BE2C (cell line): ENCODE data around the gene MTARC1. TPM values are rescaled to one million over a fixed set of nuclear protein-coding genes. Genes with fewer than 3 reads are reported as not detected.

Experiments used
- DNase-seq: peaks from one replicate; pipeline ENCODE4 v3.0.0-alpha.2; 2020
- H3K27me3 ChIP-seq: fragments of 250-450 bp; sonication (Bioruptor Pico); 2 replicates; pipeline ENCODE4 v1.5.1; 2020; ENCODE audit warnings: mild to moderate bottlenecking
- H3K36me3 ChIP-seq: fragments of 250-450 bp; sonication (Bioruptor Pico); 2 replicates; pipeline ENCODE4 v1.5.1; 2020; ENCODE audit warnings: mild to moderate bottlenecking
- H3K4me1 ChIP-seq: fragments of 250-450 bp; sonication (Bioruptor Pico); 2 replicates; pipeline ENCODE4 v1.5.1; 2020
- H3K4me3 ChIP-seq: 2 replicates; pipeline ENCODE4 v1.5.1; 2011; ENCODE audit warnings: low read depth, low read length
- H3K9me3 ChIP-seq: fragments of 250-450 bp; sonication (Bioruptor Pico); 2 replicates; pipeline ENCODE4 v1.5.1; 2020
- polyA plus RNA-seq: library from polyadenylated mRNA; unstranded; fragments of >200 nt; gene quantifications from one replicate; pipeline ENCODE4 v1.2.1, GENCODE V29; 2012; ENCODE audit warnings: low read depth, missing spikeins; ENCODE audit not compliant: insufficient read length, insufficient read depth
- TF ChIP-seq, protein P1 (sequence below): IDR thresholded peaks from 2 replicates; pipeline ENCODE4 v1.5.1; 2012; ENCODE audit warnings: mild to moderate bottlenecking, low read depth, low read length

Gene MTARC1
- polyA plus RNA-seq, result 7.7 TPM

DNA sequence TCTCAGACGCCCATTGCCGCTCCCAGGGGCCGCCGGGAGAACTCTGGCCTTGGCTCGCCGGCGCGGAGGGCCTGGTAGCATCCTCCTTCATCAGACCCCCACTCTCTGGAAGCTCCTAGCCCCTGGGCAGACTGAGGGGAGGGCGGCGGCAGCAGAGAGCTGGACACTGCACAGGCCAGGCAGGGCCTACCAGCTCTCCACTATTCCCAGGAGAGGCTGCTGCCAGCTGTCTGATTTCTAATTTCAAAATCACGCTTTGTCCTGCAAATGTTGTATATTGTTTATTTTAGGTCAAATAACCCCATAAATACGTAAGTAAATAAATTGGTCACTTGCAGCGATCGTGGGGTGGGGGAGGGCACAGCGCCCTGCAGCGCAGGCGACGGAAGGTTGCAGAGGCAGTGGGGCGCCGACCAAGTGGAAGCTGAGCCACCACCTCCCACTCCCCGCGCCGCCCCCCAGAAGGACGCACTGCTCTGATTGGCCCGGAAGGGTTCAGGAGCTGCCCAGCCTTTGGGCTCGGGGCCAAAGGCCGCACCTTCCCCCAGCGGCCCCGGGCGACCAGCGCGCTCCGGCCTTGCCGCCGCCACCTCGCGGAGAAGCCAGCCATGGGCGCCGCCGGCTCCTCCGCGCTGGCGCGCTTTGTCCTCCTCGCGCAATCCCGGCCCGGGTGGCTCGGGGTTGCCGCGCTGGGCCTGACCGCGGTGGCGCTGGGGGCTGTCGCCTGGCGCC, at the start of gene MTARC1:
MTARC1 (plus strand) TSS at position 577 of the 732 bp plus-strand sequence; CDS start at position 609, 32 bp downstream.
- peak; percentile 90 for DNase-seq

DNA sequence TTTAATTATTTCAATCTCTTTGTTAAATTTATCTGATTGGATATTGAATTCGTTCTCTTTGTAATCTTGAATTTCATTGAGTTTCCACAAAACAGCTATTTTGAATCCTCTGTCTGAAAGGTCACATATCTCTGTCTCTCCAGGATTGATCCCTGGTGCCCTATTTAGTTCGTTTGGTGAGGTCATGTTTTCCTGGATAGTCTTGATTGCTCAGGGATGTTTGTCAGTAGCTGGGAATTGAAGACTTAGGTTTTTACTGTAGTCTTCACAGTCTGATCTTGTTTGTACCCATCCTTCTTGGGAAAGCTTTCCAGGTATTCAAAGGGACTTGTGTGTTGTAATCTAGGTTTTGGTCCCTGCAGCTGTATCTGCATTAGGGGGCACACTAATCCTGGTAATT, 45.4 kb upstream of the MTARC1 start:
- Histone ChIP-seq H3K36me3 (no peaks in the 10 kb centered on the region), H3K4me3 (no peak overlapping the region), H3K27me3 (peaks cover 3% of the 10 kb centered on the region; the same call in 1 of the 2 replicates), H3K9me3 (no peaks in the 10 kb centered on the region), H3K4me1 (no peaks in the 10 kb centered on the region)
- DNase-seq, result no peak
- TF ChIP-seq, protein P1, sequence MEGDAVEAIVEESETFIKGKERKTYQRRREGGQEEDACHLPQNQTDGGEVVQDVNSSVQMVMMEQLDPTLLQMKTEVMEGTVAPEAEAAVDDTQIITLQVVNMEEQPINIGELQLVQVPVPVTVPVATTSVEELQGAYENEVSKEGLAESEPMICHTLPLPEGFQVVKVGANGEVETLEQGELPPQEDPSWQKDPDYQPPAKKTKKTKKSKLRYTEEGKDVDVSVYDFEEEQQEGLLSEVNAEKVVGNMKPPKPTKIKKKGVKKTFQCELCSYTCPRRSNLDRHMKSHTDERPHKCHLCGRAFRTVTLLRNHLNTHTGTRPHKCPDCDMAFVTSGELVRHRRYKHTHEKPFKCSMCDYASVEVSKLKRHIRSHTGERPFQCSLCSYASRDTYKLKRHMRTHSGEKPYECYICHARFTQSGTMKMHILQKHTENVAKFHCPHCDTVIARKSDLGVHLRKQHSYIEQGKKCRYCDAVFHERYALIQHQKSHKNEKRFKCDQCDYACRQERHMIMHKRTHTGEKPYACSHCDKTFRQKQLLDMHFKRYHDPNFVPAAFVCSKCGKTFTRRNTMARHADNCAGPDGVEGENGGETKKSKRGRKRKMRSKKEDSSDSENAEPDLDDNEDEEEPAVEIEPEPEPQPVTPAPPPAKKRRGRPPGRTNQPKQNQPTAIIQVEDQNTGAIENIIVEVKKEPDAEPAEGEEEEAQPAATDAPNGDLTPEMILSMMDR, result no peak

More for the DNA sequence above, at the start of gene MTARC1:
- TF ChIP-seq, protein P1, result no peak
- peak within 1 kb of the TSS; percentile 73 for H3K4me3 ChIP-seq
- no peaks in the 10 kb centered on the region for H3K9me3 ChIP-seq
- H3K27me3 ChIP-seq, result no peaks in the 10 kb centered on the region
- peaks cover 3% of the 10 kb centered on the region for H3K4me1 ChIP-seq
- H3K36me3 ChIP-seq, result no peaks in the 10 kb centered on the region

DNA sequence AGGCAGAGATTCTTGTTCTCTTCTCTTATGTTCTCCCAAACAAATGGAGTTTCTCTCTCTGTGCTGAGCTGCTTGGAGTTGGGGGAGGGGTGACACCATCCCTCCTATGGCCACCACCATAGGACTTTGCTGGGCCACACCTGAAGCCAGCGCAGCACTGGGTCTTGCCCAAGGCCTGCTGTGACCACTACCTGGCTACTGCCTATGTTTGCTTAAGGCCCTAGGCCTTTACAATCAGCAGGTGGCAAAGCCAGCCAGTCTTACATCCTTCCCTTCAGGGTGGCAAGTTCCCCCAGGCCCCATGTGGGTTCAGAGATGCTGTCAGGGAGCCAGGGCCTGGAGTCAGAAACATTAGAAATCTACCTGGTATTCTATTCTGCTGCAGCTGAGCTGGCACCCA, 44.9 kb upstream of the MTARC1 start:
- DNase-seq, result no peak
- Histone ChIP-seq H3K4me3 (no peak overlapping the region), H3K27me3 (peaks cover 3% of the 10 kb centered on the region; the same call in 1 of the 2 replicates), H3K4me1 (no peaks in the 10 kb centered on the region), H3K9me3 (no peaks in the 10 kb centered on the region; the same call in 1 of the 2 replicates), H3K36me3 (no peaks in the 10 kb centered on the region)
- TF ChIP-seq, protein P1, result no peak

DNA sequence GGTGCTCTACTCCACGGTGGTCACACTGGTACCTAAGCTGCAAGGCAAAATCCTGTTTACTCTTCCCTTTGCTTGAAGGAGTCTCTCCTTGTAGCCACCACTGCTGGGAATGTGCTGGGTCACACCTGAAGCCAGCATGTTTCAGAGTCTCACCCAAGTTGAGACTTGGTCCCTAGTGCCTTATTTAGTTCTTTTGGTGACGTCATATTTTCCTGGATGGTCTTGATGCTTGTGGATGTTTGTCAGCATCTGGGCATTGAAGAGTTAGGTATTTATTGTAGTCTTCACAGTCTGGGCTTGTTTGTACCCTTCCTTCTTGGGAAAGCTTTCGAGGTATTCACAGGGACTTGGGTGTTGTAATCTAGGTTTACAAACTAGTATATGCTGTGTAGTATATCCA, 44.2 kb upstream of the MTARC1 start:
- no peak for DNase-seq
- H3K36me3 ChIP-seq, result no peaks in the 10 kb centered on the region
- H3K4me3 ChIP-seq, result no peak overlapping the region
- H3K9me3 ChIP-seq, result no peaks in the 10 kb centered on the region; the same call in 1 of the 2 replicates
- TF ChIP-seq, protein P1, result no peak
- peaks cover 6% of the 10 kb centered on the region for H3K27me3 ChIP-seq
- H3K4me1 ChIP-seq, result no peaks in the 10 kb centered on the region

DNA sequence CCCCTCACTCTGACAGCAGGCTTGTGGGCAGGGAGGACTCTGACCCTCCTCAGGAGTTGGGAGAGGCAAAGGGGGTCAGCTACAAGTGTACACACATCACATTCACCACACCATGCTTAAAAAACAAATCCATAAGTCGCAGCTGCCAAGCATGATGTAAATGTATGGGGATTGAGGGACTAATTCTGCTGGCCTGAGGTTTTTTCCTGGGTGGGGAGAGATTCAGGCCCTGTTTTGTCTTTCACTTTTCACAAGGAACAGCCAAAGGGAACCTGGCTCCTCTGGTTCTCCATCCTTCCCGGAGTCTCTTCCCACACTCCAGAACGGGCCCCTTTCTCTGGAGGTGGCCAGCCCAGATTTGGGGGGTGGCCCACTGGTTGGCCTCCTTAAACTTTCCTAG, 39.9 kb upstream of the MTARC1 start:
- no peaks in the 10 kb centered on the region for H3K36me3 ChIP-seq
- H3K4me1 ChIP-seq, result no peaks in the 10 kb centered on the region
- H3K27me3 ChIP-seq, result peaks cover 13% of the 10 kb centered on the region; the same call in 1 of the 2 replicates
- no peak overlapping the region for H3K4me3 ChIP-seq
- TF ChIP-seq, protein P1, result no peak
- H3K9me3 ChIP-seq, result no peaks in the 10 kb centered on the region; the same call in 1 of the 2 replicates
- DNase-seq, result no peak
